GM21786 (cell line): Measurements from ENCODE around the gene RBM10.

Source experiments
- ATAC-seq: cut with Tn5 transposase; IDR thresholded peaks from one replicate; pipeline ENCODE4 v1.9.1; 2021; ENCODE audit not compliant: unreplicated experiment

RBM10 gene

DNA sequence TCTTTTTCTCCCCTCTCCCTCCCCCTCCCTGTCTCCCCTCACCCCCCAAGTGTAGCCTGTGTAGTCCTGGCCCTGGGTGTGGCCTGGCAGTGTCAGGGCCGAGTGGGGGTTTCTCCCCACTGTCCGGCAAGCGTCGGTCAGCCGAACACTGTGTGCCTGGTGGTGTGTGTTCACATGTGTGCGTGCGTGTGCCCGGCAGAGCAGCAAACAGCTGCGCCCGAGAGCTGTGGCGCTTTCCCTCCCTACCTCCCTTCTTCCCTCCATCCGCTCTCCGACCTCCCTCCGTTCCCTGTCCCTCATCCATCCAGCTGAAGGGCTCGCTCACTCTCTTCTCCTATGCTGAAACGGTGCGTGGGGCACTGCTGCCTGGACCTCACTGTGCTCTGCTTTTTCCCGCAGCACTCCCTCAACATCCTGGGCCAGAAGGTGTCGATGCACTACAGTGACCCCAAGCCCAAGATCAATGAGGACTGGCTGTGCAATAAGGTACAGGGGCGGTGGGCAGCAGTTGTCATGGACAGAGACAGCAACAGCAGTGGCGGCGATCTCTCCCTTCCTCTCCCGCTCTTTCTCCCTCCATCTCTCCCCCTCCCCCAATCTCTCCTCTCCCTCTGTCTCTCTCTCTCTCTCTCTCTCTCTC is 31.2 kb downstream of the RBM10 start:
- ATAC-seq, result no peak

GRCh38 chrX:47177079-47177478 is 32.1 kb downstream of the RBM10 start:
- no peak for ATAC-seq

- ATAC-seq, result no peak
Observed at GRCh38 chrX:47178337-47178736, 33.3 kb downstream of the RBM10 start.

GRCh38 chrX:47179221-47179927 is 34.4 kb downstream of the RBM10 start:
- no peak for ATAC-seq

DNA sequence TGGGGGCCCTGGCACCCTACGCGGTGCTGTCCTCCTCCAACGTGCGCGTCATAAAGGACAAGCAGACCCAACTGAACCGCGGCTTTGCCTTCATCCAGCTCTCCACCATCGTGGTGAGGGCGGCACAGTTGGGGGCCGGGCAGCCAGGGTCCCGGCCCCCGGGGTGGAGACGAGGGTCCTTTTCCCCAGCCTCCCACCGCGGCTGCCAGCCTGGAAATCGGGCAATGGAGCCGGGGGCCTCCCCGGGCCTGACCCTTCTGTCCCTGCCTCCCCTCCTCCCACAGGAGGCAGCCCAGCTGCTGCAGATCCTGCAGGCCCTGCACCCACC is 34.9 kb downstream of the RBM10 start:
- no peak for ATAC-seq

GRCh38 chrX:47180346-47180745 is 35.3 kb downstream of the RBM10 start:
- no peak for ATAC-seq

DNA sequence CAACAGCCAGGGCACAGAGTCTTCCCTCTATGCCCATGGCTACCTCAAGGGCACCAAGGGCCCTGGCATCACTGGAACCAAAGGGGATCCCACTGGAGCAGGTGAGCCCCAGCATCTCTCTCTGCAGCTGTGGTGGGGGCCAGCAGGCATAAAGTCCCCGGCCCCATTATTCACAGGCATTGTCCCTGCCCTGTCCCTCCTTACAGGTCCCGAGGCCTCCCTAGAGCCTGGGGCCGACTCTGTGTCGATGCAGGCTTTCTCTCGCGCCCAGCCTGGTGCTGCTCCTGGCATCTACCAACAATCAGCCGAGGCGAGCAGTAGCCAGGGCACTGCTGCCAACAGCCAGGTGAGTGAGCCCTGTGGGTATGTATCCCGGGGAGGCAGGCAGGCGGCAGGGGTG is 36.3 kb downstream of the RBM10 start:
- ATAC-seq, result no peak

- no peak for ATAC-seq
Observed at GRCh38 chrX:47182106-47182700, 37.2 kb downstream of the RBM10 start.

DNA sequence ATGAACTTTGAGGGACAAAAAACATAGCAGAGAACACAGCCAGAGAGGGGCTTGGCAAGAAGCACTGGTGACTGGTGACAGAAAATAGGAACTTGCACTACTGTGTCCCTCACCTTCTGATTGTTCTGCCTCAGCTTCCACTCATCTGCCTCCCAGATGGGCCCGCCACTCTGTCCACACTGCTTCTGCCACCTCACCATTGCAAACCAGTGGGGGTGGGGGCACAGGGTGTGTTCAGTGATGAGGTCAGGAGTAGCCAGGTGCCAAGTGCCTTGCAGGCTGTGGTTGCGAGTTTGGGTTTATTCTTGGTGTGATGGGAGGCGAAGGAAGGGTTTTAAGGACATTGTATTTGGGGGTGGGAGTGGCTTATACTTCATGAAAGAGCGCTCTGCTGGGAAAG is 39.5 kb downstream of the RBM10 start:
- ATAC-seq, result no peak

- no peak for ATAC-seq
Observed at GRCh38 chrX:47185241-47185640, 40.2 kb downstream of the RBM10 start.

DNA sequence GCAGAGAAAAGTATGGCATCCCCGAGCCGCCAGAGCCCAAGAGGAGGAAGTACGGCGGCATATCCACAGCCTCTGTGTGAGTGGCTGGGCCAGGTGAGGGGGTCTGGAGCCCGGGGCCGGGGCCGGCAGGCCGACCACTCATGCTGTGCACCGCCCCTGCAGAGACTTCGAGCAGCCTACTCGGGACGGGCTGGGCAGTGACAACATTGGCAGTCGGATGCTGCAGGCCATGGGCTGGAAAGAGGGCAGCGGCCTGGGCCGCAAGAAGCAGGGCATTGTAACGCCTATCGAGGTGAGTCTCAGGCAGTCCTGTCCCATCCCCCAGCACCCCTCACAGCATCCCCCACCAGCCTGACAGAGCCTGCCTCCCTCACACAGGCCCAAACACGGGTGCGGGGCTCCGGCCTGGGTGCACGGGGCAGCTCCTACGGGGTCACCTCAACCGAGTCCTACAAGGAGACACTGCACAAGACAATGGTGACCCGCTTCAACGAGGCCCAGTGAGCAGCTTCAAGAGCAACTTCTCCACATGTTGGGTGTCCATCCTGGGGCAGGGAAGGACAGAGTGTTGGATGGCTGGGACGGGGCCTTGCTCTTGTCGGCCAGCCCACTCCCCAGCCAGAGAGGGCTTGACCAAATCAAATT is 41.2 kb downstream of the RBM10 start:
- no peak for ATAC-seq

DNA sequence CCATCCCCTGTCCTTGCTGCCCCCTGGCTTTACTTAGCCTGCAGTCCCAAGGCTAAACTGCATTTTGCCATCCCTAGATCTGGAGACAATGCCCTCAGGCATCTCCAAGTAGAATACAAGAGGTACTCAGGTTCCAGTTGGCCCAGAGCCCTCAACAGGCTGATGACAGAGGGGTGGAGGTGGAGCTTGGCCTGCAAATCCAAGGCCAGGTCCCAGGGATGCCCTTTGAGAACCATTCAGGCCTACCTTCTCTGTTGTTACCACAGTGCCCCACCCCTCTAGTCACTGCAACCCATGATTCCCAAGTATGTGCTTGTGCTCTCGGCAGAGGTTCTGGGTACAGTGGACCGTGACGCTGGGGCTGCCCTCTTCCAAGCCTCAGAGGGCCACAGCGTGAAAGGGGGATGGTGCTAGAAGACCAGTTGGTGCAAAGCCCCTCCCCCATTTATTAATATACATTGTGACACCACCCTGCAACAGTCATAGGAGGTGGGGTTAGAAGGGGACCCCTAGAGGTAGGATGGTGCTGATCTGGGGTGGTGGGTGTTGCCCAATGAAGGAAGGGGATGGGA is 42.2 kb downstream of the RBM10 start:
- no peak for ATAC-seq

DNA sequence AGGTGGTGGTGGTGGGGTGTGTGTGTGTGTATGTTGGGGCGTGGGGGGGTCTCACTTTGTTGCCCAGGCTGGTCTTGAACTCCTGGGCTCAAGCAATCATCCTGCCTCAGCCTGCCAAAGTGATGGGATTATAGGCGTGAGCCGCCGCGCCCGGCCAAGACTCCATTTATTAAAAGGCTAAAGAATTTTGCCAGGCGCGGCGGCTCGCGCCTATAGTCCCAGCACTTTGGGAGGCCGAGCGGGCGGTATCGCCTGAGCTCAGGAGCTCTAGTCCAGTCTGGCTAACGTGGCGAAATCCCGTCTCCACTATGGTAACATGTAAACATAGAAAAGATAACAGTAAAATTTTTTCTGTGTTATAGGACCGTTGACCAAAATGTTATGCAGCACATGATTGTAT is 44.9 kb downstream of the RBM10 start:
- no peak for ATAC-seq

DNA sequence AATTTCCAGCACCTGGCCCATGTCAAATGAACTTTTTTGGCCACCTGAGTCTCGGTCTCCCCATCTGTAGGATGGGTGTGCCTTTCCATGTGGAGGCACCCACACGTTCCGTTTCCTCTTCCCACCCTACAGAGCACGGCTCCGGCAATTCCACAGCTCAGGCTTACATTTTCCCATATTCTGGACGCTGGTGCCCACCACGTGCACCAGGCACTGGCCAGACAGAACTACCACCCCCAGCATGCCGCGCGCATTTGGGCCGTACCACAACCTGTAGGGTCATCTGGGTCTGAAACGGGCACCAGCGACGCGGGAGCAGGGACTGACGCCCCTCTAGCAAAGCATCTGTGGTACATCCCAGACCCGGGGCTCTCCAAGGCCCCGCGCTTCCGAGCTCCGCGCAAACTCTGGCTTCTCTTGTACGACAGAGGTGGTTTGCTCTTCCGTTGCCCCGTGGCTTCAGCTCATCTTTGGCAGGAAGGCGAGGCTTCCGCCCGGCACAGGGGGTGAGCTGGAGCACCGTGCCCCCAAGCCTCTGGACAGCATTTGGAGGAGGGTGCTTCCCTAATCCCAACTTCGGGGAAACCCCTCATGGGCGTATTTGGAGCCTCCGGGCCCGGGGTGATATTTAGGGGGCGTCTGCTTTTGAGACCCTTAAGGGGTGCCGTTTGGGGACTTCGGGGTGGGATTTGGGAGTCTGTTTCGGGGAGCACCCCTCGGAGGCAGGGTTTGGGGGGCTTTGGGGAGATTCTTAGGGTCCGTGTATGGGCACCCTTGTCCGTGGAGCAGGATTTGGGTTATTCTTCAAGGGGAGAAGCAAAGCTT is 45.6 kb downstream of the RBM10 start:
- peak; percentile 42 for ATAC-seq

GRCh38 chrX:47191331-47191730 is 46.3 kb downstream of the RBM10 start:
- no peak for ATAC-seq

DNA sequence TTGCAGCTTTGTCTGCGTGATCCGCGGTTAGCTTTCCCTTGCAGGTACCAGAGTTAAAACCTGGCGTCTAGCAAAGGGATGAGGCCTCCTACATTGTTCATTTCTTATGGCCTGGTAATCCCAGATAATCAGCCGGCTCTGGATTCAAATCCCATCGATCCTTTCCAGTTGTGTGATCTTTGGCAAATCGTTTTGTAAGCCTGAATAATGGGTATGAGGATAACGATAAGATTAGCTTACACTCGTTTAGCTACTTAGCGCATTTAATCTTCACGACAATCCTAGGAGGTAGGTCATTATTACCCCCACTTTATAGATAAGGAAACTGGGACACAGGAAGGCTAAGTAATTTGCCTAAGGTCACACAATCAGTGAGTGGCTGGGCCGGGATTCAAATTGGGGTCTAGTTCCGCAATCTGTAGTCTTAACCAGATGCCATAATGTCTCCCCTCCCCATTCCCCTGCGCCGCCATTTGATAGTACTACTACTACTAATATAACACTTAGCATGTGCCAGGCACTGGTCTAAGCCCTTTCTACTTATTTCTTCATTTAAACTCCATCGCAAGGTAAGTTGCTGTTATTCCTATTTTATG is 46.9 kb downstream of the RBM10 start:
- no peak for ATAC-seq

- peak; percentile 77 for ATAC-seq
Observed at GRCh38 chrX:47193475-47194193, 48.6 kb downstream of the RBM10 start, which contains the start of gene UBA1. Gene UBA1 (plus strand): TSS chrX:47193829. CDS start chrX:47198803, 4,974 bp downstream.

DNA sequence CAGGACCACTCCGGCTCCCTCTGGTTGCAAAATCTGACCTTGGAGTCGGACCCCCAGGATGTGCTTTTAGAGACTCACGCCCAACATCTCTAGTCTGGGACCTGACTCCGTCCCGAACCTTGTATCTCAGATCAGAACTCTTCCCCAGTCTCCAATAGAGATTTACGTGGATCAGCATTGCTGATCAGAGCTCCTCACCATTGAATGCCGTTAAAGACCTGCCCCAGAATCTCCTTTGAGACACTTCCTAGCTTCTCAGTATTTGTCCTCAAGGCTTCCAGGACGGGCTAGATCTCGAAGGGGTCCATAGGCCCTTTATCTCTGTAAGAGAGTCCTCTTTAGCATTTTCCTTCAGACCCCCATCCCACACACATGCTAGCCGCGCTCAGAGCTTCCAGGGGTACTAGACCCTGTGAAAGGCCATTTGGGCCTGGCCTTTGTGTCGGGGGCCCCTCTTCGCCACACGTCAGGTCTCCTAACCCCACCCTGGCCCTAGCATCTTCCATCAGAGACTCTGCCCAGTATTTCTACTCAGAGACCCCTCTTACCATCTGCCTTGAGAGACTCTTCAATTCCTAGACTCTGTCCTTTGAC is 49.3 kb downstream of the RBM10 start:
- no peak for ATAC-seq

DNA sequence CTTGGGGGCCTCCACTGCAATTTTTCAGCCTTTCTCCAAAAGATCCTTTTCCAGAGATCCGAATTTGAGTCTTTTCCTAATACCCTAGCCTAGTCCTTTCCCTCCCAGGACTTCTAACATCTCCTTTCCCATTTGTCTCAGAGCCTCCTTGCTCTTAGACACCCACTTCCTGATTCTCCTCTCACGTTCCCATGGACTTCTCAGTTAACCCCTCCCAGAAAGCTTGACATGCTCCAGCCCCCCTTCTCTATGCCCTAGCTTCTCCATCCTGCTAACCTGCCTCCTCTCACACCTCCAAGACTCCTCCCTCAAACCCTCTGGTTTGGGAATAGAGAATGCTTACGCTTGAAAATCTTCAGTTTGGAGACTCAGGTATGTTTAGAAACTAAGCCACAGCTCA is 51.1 kb downstream of the RBM10 start:
- ATAC-seq, result no peak
